NCI-H526 treated with DMSO at 0.1 percent for 48 hours (cell line): ENCODE results near the gene PHKB.
A peak's percentile ranks its signal among the peaks of the same experiment; 100 is the strongest.

Source experiments
- DNase-seq: peaks from one replicate; lab custom pipeline; 2025; lab: John Stamatoyannopoulos, UW

Gene PHKB

GRCh38 chr16:47568351-47568750 lies 107.2 kb downstream of the PHKB start:
- no peak for DNase-seq

GRCh38 chr16:47571049-47571448 lies 109.9 kb downstream of the PHKB start:
- DNase-seq, result no peak

GRCh38 chr16:47571711-47572110 lies 110.6 kb downstream of the PHKB start:
- DNase-seq, result no peak

- peak; percentile 56 for DNase-seq
Measured at GRCh38 chr16:47574091-47575054, 113.2 kb downstream of the PHKB start.

- no peak for DNase-seq
Measured at GRCh38 chr16:47577029-47577428, 115.9 kb downstream of the PHKB start.

GRCh38 chr16:47578033-47578432 lies 116.9 kb downstream of the PHKB start:
- DNase-seq, result no peak

- no peak for DNase-seq
Measured at GRCh38 chr16:47578573-47578972, 117.4 kb downstream of the PHKB start.

- DNase-seq, result no peak
Measured at GRCh38 chr16:47581114-47581513, 120.0 kb downstream of the PHKB start.

GRCh38 chr16:47584464-47585225 lies 123.5 kb downstream of the PHKB start:
- no peak for DNase-seq

GRCh38 chr16:47586121-47586520 lies 125.0 kb downstream of the PHKB start:
- DNase-seq, result no peak

- DNase-seq, result no peak
Measured at GRCh38 chr16:47590472-47590871, 129.3 kb downstream of the PHKB start.

GRCh38 chr16:47592232-47592631 lies 131.1 kb downstream of the PHKB start:
- no peak for DNase-seq

GRCh38 chr16:47599512-47599911 lies 138.4 kb downstream of the PHKB start:
- peak; percentile 76 for DNase-seq

- no peak for DNase-seq
Measured at GRCh38 chr16:47600376-47600775, 139.2 kb downstream of the PHKB start.

GRCh38 chr16:47604306-47604705 lies 143.2 kb downstream of the PHKB start:
- DNase-seq, result no peak

- DNase-seq, result no peak
Measured at GRCh38 chr16:47611042-47611441, 149.9 kb downstream of the PHKB start.

- DNase-seq, result no peak
Measured at GRCh38 chr16:47611848-47612493, 150.8 kb downstream of the PHKB start.

GRCh38 chr16:47612711-47613110 lies 151.6 kb downstream of the PHKB start:
- DNase-seq, result no peak

- no peak for DNase-seq
Measured at GRCh38 chr16:47613251-47613650, 152.1 kb downstream of the PHKB start.

GRCh38 chr16:47617732-47618131 lies 156.6 kb downstream of the PHKB start:
- no peak for DNase-seq

- no peak for DNase-seq
Measured at GRCh38 chr16:47622451-47623176, 161.5 kb downstream of the PHKB start.

- DNase-seq, result no peak
Measured at GRCh38 chr16:47624563-47624962, 163.4 kb downstream of the PHKB start.
